HG03342 (cell line): ENCODE measurements around the gene KRT71.

ENCODE experiments used
- ATAC-seq: cut with Tn5 transposase; IDR thresholded peaks from one replicate; pipeline ENCODE4 v1.9.1; 2021; ENCODE audit warnings: mild to moderate bottlenecking, moderate library complexity; ENCODE audit not compliant: unreplicated experiment

The KRT71 gene

GRCh38 chr12:52523824-52524223 lies 29.1 kb downstream of the KRT71 start:
- ATAC-seq = no peak

- ATAC-seq = no peak
Observed at GRCh38 chr12:52522346-52523011, 30.5 kb downstream of the KRT71 start.

GRCh38 chr12:52521568-52522266 lies 31.2 kb downstream of the KRT71 start:
- no peak for ATAC-seq

- ATAC-seq = no peak
Observed at GRCh38 chr12:52521175-52521567, 31.8 kb downstream of the KRT71 start.

- no peak for ATAC-seq
Observed at GRCh38 chr12:52519826-52520662, 32.9 kb downstream of the KRT71 start, which contains the start of gene KRT5. KRT5 (minus strand) TSS chr12:52520394; CDS start chr12:52520296, 98 bp downstream.

- no peak for ATAC-seq
Observed at GRCh38 chr12:52519387-52519703, 33.6 kb downstream of the KRT71 start.

GRCh38 chr12:52518574-52519386 lies 34.2 kb downstream of the KRT71 start:
- ATAC-seq = no peak

- ATAC-seq = no peak
Observed at GRCh38 chr12:52517888-52518287, 35.1 kb downstream of the KRT71 start.

- no peak for ATAC-seq
Observed at GRCh38 chr12:52517005-52517835, 35.7 kb downstream of the KRT71 start.

GRCh38 chr12:52515927-52516831 lies 36.8 kb downstream of the KRT71 start:
- ATAC-seq = no peak

GRCh38 chr12:52515319-52515646 lies 37.7 kb downstream of the KRT71 start:
- ATAC-seq = no peak

GRCh38 chr12:52514471-52515318 lies 38.2 kb downstream of the KRT71 start:
- no peak for ATAC-seq

GRCh38 chr12:52513736-52514135 lies 39.2 kb downstream of the KRT71 start:
- ATAC-seq = no peak

- ATAC-seq = no peak
Observed at GRCh38 chr12:52508211-52508610, 44.7 kb downstream of the KRT71 start.

GRCh38 chr12:52506858-52507715 lies 45.9 kb downstream of the KRT71 start:
- no peak for ATAC-seq

GRCh38 chr12:52502877-52503276 lies 50.1 kb downstream of the KRT71 start:
- no peak for ATAC-seq

- no peak for ATAC-seq
Observed at GRCh38 chr12:52501490-52501889, 51.5 kb downstream of the KRT71 start.
